Medulla oblongata (tissue), 1 donor: Measurements from ENCODE around the gene KRTAP10-2.
"Not testable (repeated sequence)": the region's sequence is repeated elsewhere in the genome, so short reads cannot be mapped to it uniquely, and the experiment has no call there.

Experiments
- DNase-seq: peaks from one replicate; pipeline ENCODE4 v3.0.0-alpha.2; 2015; ENCODE audit errors: extremely low spot score

KRTAP10-2 gene

GRCh38 chr21:44514218-44514520 is 37.1 kb downstream of the KRTAP10-2 start:
- no peak for DNase-seq

- DNase-seq, result no peak
Observed at GRCh38 chr21:44513389-44514217, 37.7 kb downstream of the KRTAP10-2 start.

GRCh38 chr21:44512496-44513388 is 38.6 kb downstream of the KRTAP10-2 start:
- no peak for DNase-seq

GRCh38 chr21:44511938-44512275 is 39.4 kb downstream of the KRTAP10-2 start:
- no peak for DNase-seq

GRCh38 chr21:44511219-44511937 is 39.9 kb downstream of the KRTAP10-2 start:
- no peak for DNase-seq

- DNase-seq, result peak; percentile 10
Observed at GRCh38 chr21:44510508-44511218, 40.6 kb downstream of the KRTAP10-2 start.

- no peak for DNase-seq
Observed at GRCh38 chr21:44510109-44510507, 41.2 kb downstream of the KRTAP10-2 start.

- DNase-seq, result no peak
Observed at GRCh38 chr21:44509539-44509938, 41.8 kb downstream of the KRTAP10-2 start.

GRCh38 chr21:44508711-44509445 is 42.4 kb downstream of the KRTAP10-2 start:
- no peak for DNase-seq

GRCh38 chr21:44508426-44508710 is 42.9 kb downstream of the KRTAP10-2 start:
- no peak for DNase-seq

GRCh38 chr21:44507673-44508425 is 43.5 kb downstream of the KRTAP10-2 start:
- DNase-seq, result no peak

GRCh38 chr21:44506279-44507255 is 44.7 kb downstream of the KRTAP10-2 start:
- no peak for DNase-seq

GRCh38 chr21:44505673-44506278 is 45.5 kb downstream of the KRTAP10-2 start:
- peak; percentile 9 for DNase-seq

GRCh38 chr21:44503901-44504399 is 47.4 kb downstream of the KRTAP10-2 start:
- no peak for DNase-seq

GRCh38 chr21:44503006-44503889 is 48.1 kb downstream of the KRTAP10-2 start:
- DNase-seq, result not testable (repeated sequence)

GRCh38 chr21:44502171-44502958 is 48.9 kb downstream of the KRTAP10-2 start:
- DNase-seq, result no peak
